ENCODE results near the gene RASA4B. TPM values are rescaled to one million over a fixed set of nuclear protein-coding genes. Genes with fewer than 3 reads are reported as not detected.

Gene RASA4B
- polyA plus RNA-seq, 1 experiment = 4.0 TPM

GRCh38 chr7:102446387-102447156 is 71.0 kb downstream of the RASA4B start:
- TF ChIP-seq CTCF (IDR thresholded peaks at IDR 0.05; ENCODE audit: low read depth, low read length) = no peak
- POLR2A ChIA-PET = no interaction called here
- DNase-seq (ENCODE audit: low read depth, low spot score) = no peak
- Histone ChIP-seq H3K9me3 (ENCODE audit: control insufficient read depth, insufficient read depth, low read length) (no peaks in the 10 kb centered on the region; the same call in 1 of the 2 replicates), H3K27ac (ENCODE audit: low read depth, low read length) (no peak overlapping the region), H3K27me3 (ENCODE audit: control insufficient read depth, insufficient read depth, low read length) (no peaks in the 10 kb centered on the region), H3K4me3 (ENCODE audit: low read depth, low read length) (no peak overlapping the region)
- CTCF ChIA-PET = no interaction called here

GRCh38 chr7:102445674-102446071 is 71.9 kb downstream of the RASA4B start:
- Histone ChIP-seq H3K27ac (ENCODE audit: low read depth, low read length) (no peak overlapping the region), H3K9me3 (ENCODE audit: control insufficient read depth, insufficient read depth, low read length) (no peaks in the 10 kb centered on the region; the same call in 1 of the 2 replicates), H3K27me3 (ENCODE audit: control insufficient read depth, insufficient read depth, low read length) (no peaks in the 10 kb centered on the region), H3K4me3 (ENCODE audit: low read depth, low read length) (no peak overlapping the region)
- TF ChIP-seq CTCF (IDR thresholded peaks at IDR 0.05; ENCODE audit: low read depth, low read length) = no peak
- POLR2A ChIA-PET = no interaction called here
- CTCF ChIA-PET = interaction anchor here (0.7 kb wide), 1 partner anchor 145 kb away, joined by 5 read pairs; no protein-coding TSS in a partner anchor
- DNase-seq (ENCODE audit: low read depth, low spot score) = no peak

- H3K27me3 ChIP-seq (ENCODE audit: control insufficient read depth, insufficient read depth, low read length) = no peaks in the 10 kb centered on the region
- H3K4me3 ChIP-seq (ENCODE audit: low read depth, low read length) = no peak overlapping the region
- no peak overlapping the region for H3K27ac ChIP-seq (ENCODE audit: low read depth, low read length)
- H3K9me3 ChIP-seq (ENCODE audit: control insufficient read depth, insufficient read depth, low read length) = no peaks in the 10 kb centered on the region; the same call in 1 of the 2 replicates
- DNase-seq (ENCODE audit: low read depth, low spot score) = no peak
- no peak for TF ChIP-seq CTCF (IDR thresholded peaks at IDR 0.05; ENCODE audit: low read depth, low read length)
- ChIA-PET POLR2A (no interaction called here), CTCF (interaction anchor here (0.7 kb wide), 1 partner anchor 144 kb away, joined by 5 read pairs; no protein-coding TSS in a partner anchor)
Observed at GRCh38 chr7:102444961-102445673, 72.5 kb downstream of the RASA4B start.

- peaks cover 7% of the 10 kb centered on the region; the same call in 1 of the 2 replicates for H3K9me3 ChIP-seq (ENCODE audit: control insufficient read depth, insufficient read depth, low read length)
- ChIA-PET CTCF (no interaction called here), POLR2A (interaction anchor here (0.6 to 0.7 kb wide), 2 partner anchors 15 to 27 kb away, joined by 3 read pairs; no protein-coding TSS in a partner anchor)
- H3K27ac ChIP-seq (ENCODE audit: low read depth, low read length) = peak overlapping the region; percentile 52
- no peaks in the 10 kb centered on the region for H3K27me3 ChIP-seq (ENCODE audit: control insufficient read depth, insufficient read depth, low read length)
- DNase-seq (ENCODE audit: low read depth, low spot score) = no peak
- TF ChIP-seq CTCF (IDR thresholded peaks at IDR 0.05; ENCODE audit: low read depth, low read length) = no peak
- no peak overlapping the region for H3K4me3 ChIP-seq (ENCODE audit: low read depth, low read length)
Observed at GRCh38 chr7:102439963-102440795, 77.4 kb downstream of the RASA4B start.

Measured in AG04450 (cell line).